IPS-18c (cell line): ENCODE measurements around the gene OSBPL5.

Experiments
- H3K4me3 ChIP-seq: 2 replicates; pipeline ENCODE4 v1.7.0; 2013; ENCODE audit warnings: low read depth, mild to moderate bottlenecking, low read length, moderate library complexity; ENCODE audit not compliant: insufficient read depth
- H3K9me3 ChIP-seq: one replicate; pipeline ENCODE4 v1.6.1; 2013; ENCODE audit warnings: mild to moderate bottlenecking, low read length, moderate library complexity; ENCODE audit not compliant: control insufficient read depth, insufficient read depth

Gene OSBPL5

GRCh38 chr11:3147626-3148025 lies 17.5 kb downstream of the OSBPL5 start:
- no peak overlapping the region for H3K4me3 ChIP-seq
- H3K9me3 ChIP-seq = no peaks in the 10 kb centered on the region

GRCh38 chr11:3147257-3147619 lies 17.9 kb downstream of the OSBPL5 start:
- Histone ChIP-seq H3K4me3 (no peak overlapping the region), H3K9me3 (no peaks in the 10 kb centered on the region)

DNA sequence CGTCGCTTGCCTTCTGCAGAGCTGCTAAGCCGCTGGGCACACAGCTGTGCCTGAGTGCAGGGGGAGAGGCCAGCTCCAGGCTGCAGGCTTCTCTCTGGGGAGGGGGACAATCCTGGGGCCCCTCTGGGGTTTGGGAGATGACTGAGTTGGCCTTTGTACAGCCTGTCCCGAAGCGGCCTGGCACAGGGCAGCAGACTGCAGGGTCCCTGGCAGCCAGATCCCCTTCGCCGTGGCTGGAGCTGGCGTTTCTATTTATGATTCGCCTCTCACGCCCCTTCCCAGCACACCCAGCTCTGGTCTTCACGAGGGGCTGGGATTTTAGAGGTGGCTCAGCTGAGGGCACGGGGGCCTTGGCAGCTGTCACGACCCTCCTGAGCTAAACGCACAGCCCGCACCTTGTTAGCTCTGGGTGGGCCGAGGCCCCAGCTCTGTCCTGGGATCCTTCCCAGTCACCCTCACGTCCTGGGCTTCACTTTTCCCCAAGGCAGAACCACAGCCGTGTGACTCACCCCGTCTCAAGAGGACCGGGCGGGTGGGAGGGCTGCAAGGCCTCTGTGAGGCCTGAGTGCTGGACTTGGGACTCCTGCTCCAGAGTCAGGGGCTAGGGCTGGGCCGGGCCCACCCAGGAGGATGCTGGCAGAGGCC lies 18.4 kb downstream of the OSBPL5 start:
- H3K4me3 ChIP-seq = no peak overlapping the region
- H3K9me3 ChIP-seq = no peaks in the 10 kb centered on the region

DNA sequence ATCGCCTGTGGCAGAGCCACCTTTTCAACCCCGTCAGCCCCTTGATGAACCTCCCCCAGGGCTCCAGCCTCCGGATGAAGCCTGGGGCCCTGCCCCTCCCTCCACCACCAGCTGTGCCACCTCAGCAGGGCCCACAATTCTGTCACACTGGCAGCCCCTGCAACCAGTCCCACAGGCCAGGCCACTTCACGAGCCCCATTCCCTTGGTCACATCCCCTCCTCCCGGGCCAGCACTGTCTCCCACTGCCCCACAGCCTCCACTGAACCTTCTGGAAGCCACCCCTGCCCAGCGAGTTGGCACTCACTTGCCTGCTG lies 19.9 kb downstream of the OSBPL5 start:
- Histone ChIP-seq H3K4me3 (no peak overlapping the region), H3K9me3 (no peaks in the 10 kb centered on the region)

- Histone ChIP-seq H3K9me3 (no peaks in the 10 kb centered on the region), H3K4me3 (no peak overlapping the region)
Measured at GRCh38 chr11:3144296-3145205, 20.6 kb downstream of the OSBPL5 start.

GRCh38 chr11:3143136-3143880 lies 21.8 kb downstream of the OSBPL5 start:
- no peaks in the 10 kb centered on the region for H3K9me3 ChIP-seq
- no peak overlapping the region for H3K4me3 ChIP-seq

- no peaks in the 10 kb centered on the region for H3K9me3 ChIP-seq
Measured at GRCh38 chr11:3140291-3140603, 24.9 kb downstream of the OSBPL5 start.

GRCh38 chr11:3139481-3140290 lies 25.4 kb downstream of the OSBPL5 start:
- Histone ChIP-seq H3K4me3 (no peak overlapping the region), H3K9me3 (no peaks in the 10 kb centered on the region)

More at GRCh38 chr11:3140291-3140603, 24.9 kb downstream of the OSBPL5 start:
- no peak overlapping the region for H3K4me3 ChIP-seq

- H3K9me3 ChIP-seq = no peaks in the 10 kb centered on the region
- H3K4me3 ChIP-seq = no peak overlapping the region
Measured at GRCh38 chr11:3139086-3139440, 26.0 kb downstream of the OSBPL5 start.

GRCh38 chr11:3138178-3139085 lies 26.7 kb downstream of the OSBPL5 start:
- Histone ChIP-seq H3K9me3 (no peaks in the 10 kb centered on the region), H3K4me3 (no peak overlapping the region)

DNA sequence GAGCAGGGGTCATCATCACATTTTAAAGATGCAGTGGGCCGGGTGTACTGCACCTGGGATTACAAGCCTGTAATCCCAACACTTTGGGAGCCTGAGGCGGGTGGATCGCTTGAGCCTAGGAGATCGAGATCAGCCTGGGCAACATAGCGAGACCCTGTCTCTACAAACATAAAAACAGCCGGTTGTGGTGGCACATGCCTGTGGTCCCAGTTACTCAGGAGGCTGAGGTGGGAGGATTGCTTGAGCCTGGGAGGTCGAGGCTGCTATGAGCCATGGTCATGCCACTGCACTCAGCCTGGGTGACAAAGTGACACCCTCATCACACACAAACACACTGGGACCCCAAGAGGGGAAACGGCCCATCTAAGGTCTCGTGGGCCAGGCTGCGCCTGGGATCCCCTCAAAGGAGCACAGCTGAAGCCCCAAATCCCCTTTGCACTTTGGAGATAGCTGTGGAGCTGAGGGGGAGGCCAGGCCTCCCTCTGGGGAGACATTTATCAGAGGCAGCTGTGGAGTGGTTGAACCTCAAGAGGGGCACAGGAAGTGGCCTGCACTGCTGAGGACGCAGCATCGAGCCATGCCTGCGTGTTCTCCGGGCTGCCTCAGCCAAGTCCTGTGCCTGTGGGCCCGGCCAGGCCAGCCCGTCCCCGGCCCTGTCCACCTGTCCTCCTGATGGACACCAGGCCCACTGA lies 27.5 kb downstream of the OSBPL5 start:
- H3K9me3 ChIP-seq = no peaks in the 10 kb centered on the region
- H3K4me3 ChIP-seq = no peak overlapping the region

- no peak overlapping the region; the same call in 1 of the 2 replicates for H3K4me3 ChIP-seq
- H3K9me3 ChIP-seq = no peaks in the 10 kb centered on the region
Measured at GRCh38 chr11:3136546-3137455, 28.3 kb downstream of the OSBPL5 start.

- no peak overlapping the region; the same call in 1 of the 2 replicates for H3K4me3 ChIP-seq
- no peaks in the 10 kb centered on the region for H3K9me3 ChIP-seq
Measured at GRCh38 chr11:3135481-3136440, 29.3 kb downstream of the OSBPL5 start.
